Kidney glomerular epithelial cell (primary cell): Measurements from ENCODE around the gene F7.

Experiments used
- DNase-seq: peaks from one replicate; lab custom pipeline; 2025; lab: John Stamatoyannopoulos, UW

Gene F7

GRCh38 chr13:113086991-113087922, 18.3 kb upstream of the F7 start:
- DNase-seq, result no peak

GRCh38 chr13:113087923-113088690, 17.5 kb upstream of the F7 start:
- DNase-seq, result no peak

GRCh38 chr13:113088691-113089020, 16.9 kb upstream of the F7 start:
- no peak for DNase-seq

GRCh38 chr13:113089693-113090414, 15.7 kb upstream of the F7 start:
- no peak for DNase-seq

GRCh38 chr13:113090415-113090770, 15.2 kb upstream of the F7 start:
- no peak for DNase-seq

- no peak for DNase-seq
Observed at GRCh38 chr13:113090806-113091205, 14.8 kb upstream of the F7 start.

- no peak for DNase-seq
Observed at GRCh38 chr13:113091211-113091771, 14.3 kb upstream of the F7 start.

GRCh38 chr13:113091891-113092775, 13.5 kb upstream of the F7 start:
- no peak for DNase-seq

- no peak for DNase-seq
Observed at GRCh38 chr13:113092776-113093579, 12.6 kb upstream of the F7 start.

- no peak for DNase-seq
Observed at GRCh38 chr13:113093580-113094409, 11.8 kb upstream of the F7 start.

- DNase-seq, result no peak
Observed at GRCh38 chr13:113094410-113094800, 11.2 kb upstream of the F7 start.

GRCh38 chr13:113095146-113096051, 10.2 kb upstream of the F7 start:
- DNase-seq, result no peak

- DNase-seq, result no peak
Observed at GRCh38 chr13:113096052-113096744, 9.4 kb upstream of the F7 start.

- no peak for DNase-seq
Observed at GRCh38 chr13:113096745-113097305, 8.8 kb upstream of the F7 start.

GRCh38 chr13:113097651-113098050, 7.9 kb upstream of the F7 start:
- DNase-seq, result no peak

- DNase-seq, result no peak
Observed at GRCh38 chr13:113098162-113098732, 7.3 kb upstream of the F7 start.

- DNase-seq, result no peak
Observed at GRCh38 chr13:113099142-113099541, 6.4 kb upstream of the F7 start.
